Activated T-cell treated with anti-CD3 and anti-CD28 coated beads, Interleukin-2, amount 50 U/mL, for 1 hour (primary cell): Measurements from ENCODE around the gene SOD1.
"Not testable (repeated sequence)": the region's sequence is repeated elsewhere in the genome, so short reads cannot be mapped to it uniquely, and the experiment has no call there.

ENCODE experiments used
- DNase-seq: peaks from one replicate; pipeline ENCODE4 v3.0.0-alpha.2; 2020

The SOD1 gene

GRCh38 chr21:31659536-31660258 is at the start of gene SOD1:
Gene SOD1, plus strand, starts transcription at chr21:31659693. Its CDS starts 77 bp downstream, at chr21:31659770.
- peak; percentile 97 for DNase-seq

DNA sequence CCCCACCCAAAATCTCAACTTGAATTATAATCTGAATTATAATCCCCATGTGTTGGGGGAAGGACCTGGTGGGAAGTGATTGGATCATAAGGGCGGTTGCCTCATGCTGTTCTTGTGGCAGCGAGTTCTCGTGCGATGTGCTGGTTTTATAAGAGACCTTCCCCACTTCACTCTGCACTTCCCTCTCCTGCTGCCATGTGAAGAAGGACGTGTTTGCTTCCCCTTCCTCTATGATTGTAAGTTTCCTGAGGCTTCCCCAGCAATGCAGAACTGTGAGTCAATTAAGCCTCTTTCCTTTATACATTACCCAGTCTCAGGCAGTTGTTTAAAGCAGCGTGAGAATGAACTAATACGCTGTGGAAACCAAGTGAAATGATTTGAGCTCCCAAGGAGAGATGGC is 48.0 kb upstream of the SOD1 start:
- DNase-seq, result no peak

GRCh38 chr21:31612894-31613785 is 46.4 kb upstream of the SOD1 start:
- no peak for DNase-seq

DNA sequence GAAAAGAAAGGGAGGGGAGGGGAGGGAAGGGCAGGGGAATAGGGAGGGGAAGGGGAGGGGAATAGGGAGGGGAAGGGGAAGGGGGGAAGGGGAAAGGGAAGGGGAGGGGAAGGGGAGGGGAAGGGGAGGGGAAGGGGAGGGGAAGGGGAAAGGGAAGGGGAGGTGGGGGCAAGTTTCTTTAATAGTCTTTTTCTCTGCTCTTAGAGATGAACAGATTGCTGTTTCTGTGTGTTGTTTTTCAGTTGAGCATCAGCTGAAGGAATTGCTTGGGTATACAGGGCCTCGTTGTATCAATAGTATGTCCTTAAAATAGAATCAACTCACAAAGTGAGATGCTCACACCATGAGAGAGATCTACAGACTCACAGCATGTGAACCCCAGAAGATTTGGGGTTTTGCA is 44.8 kb upstream of the SOD1 start:
- no peak for DNase-seq

DNA sequence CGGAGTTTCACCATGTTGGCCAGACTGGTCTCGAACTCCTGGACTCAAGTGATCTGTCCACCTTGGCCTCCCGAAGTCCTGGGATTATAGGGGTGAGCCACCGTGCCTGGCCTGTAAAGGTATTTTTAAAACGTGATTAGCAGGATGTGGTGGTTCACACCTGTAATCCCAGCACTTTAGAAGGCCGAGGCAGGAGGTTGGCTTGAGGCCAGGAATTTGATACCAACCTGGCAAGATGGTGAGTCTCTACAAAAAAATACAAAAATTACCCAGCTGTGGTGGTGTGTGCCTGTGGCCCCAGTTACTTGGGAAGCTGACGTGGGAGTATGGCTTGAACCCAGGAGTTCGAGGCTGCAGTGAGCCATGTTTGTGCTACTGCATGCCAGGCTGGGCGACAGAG is 43.3 kb upstream of the SOD1 start:
- DNase-seq, result no peak

DNA sequence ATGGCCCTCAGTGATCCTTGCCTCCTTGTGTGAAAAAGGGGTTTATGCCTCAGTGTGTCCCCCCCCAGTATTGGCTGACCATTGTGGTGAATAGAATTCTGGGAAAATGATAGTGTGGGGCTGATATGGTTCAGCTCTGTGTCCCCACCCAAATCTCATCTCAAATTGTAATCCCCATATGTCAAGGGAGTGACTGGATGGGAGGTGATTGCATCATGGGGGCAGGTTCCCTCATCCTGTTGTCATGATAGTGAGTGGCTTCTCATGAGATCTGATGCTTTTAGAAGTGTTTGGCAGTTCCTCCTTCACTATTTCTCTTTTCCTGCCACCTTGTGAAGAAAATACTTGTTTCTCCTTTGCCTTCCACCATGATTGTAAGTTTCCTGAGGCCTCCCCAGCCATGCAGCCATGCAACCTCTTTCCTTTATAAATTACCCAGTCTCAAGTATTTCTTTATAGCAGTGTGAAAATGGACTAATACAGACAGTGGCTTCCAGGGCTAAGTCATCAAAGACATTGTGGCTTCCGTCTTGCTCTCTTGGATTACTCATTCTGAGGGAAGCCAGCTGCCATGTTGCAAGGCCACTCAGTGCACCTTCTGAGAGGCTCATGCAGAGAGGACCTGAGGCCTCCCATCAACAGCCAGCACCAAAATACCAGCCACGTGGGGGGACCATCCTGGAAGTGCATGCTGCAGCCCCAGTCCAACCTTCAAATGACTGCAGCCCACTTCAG is 40.6 kb upstream of the SOD1 start:
- no peak for DNase-seq

DNA sequence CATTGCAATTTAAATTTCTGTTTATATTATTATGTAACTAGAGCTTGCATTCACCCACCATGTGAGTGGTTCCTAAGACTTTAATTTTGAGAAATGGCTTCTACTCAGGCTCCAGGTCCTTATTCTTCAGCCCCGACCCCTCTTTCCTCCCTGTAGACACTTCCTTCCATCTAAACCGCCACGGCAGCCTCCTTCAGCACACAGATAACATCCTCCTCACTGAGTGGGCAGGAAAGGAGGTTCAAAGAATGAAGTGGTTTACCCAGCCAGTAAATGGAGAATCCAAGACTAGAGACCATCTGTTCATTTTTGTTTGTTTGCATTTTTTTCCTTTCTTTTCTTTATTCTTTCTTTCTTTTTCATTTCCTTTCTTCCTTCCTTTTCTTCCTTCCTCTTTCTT is 37.1 kb upstream of the SOD1 start:
- DNase-seq, result no peak

GRCh38 chr21:31623664-31624063 is 35.8 kb upstream of the SOD1 start:
- DNase-seq, result no peak

DNA sequence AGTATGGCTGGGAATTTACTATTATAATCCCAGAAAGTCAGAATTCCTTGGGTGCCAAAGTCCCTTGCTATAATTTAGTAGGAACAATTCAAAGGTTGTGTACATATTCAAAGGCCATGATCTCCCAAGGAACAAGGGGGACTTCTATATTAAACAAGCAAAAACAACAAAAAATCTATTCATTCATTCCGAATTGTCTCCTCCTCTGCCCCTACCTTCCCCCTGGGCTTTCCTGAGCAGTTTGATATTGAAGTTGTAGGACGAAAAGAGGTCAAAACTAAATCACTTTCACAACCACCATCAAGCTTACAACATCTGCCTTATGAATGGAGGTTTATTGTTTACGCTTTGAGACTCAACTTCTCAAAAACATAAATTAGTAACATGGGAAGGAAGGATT is 35.3 kb upstream of the SOD1 start:
- DNase-seq, result no peak

DNA sequence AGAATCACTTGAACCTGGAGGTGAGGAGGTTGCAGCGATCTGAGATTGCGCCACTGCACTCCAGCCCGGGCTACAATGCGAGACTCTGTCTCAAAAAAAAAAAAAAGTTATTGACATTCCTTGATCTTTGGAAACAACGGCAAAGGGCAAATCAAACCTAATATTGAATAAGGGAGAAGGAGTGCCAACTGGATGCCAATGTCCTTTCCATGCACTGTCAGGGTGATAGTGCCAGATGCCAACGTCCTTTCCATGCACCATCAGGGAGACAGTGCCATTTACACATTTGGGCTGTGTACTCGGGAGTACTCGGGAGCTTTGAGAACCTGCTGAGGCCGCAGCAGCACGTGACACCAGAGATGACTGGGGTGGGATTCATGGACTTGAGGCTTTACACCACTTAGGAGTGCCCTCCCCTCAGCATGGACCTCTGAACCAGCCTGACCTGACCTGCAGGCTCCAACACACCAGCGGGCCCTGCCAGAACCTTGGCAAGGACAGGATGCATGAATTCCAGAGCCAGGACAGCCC is 34.5 kb upstream of the SOD1 start:
- DNase-seq, result no peak

DNA sequence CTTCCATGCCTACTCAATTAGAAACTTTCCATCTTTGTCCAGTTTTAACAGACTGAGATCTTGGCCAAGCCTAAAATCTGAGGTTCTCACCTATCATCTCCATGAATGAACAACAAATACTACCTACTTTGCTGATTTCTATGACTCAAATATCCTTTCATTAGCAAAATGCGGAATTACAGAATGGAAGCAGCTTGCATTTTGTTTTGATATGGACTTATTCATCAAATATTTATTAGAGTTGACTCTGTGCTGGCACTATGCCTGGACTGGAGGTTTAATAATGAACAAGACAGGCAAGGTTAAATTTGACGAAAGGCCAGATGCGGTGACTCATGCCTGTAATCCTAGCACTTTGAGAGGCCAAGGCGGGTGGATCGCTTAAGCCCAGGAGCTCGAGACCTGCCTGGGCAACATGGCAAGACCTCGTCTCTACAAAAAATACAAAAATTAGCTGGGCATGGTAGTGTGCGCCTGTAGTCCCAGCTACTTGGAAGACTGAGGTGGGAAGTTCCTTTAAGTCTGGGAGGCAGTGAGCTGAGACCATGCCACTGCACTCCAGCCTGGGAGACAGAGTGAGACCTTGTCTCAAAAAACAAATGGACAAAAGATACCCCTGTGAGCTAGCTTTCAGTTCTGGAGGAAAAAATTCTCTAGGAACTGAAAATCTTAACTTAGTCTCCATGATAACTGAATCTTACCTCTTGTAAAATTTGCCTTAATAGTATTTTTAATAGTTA is 29.4 kb upstream of the SOD1 start:
- DNase-seq, result no peak

DNA sequence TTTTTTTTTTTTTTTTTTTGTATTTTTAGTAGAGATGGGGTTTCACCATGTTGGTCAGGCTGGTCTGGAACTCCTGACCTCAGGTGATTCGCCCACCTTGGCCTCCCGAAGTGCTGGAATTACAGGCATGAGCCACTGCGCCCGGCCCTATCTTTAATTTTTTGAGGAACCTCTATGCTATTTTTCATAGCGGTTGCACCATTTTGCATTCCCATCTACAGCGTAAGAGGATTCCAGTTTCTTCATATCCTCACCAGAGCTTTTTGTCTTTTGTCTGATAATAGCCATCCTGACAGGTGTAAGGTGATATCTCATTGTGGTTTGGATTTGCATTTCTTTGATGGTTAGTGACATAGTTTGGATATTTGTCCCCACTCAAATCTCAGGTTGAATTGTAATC is 27.6 kb upstream of the SOD1 start:
- not testable (repeated sequence) for DNase-seq

- DNase-seq, result no peak
These were observed 24.5 kb upstream of the SOD1 start for GRCh38 chr21:31634993-31635392.

- no peak for DNase-seq
These were observed 22.6 kb upstream of the SOD1 start for GRCh38 chr21:31636874-31637273.

- DNase-seq, result no peak
These were observed 18.0 kb upstream of the SOD1 start for GRCh38 chr21:31641416-31641922.

- DNase-seq, result no peak
These were observed 14.8 kb upstream of the SOD1 start for GRCh38 chr21:31644643-31645042.

GRCh38 chr21:31647650-31648049 is 11.8 kb upstream of the SOD1 start:
- no peak for DNase-seq

- DNase-seq, result no peak
These were observed 8.6 kb upstream of the SOD1 start for GRCh38 chr21:31650930-31651329.

DNA sequence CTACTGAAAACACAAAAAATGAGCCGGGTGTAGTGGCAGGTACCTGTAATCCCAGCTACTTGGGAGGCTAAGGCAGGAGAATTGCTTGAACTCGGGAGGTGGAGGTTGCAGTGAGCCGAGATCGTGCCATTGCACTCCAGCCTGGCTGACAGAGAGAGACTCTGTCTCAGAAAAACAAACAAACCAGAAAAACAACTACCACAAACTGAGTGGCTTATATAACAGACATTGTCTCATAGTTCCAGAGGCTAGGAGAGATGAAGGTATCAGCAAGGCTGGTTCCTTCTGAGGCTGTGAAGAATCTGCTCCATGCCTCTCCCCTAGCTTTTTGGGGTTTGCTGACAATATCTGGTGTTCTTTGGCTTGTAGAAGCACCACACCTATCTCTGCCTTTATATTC is 8.0 kb upstream of the SOD1 start:
- DNase-seq, result not testable (repeated sequence)

- no peak for DNase-seq
These were observed 5.2 kb upstream of the SOD1 start for GRCh38 chr21:31654340-31654739.

DNA sequence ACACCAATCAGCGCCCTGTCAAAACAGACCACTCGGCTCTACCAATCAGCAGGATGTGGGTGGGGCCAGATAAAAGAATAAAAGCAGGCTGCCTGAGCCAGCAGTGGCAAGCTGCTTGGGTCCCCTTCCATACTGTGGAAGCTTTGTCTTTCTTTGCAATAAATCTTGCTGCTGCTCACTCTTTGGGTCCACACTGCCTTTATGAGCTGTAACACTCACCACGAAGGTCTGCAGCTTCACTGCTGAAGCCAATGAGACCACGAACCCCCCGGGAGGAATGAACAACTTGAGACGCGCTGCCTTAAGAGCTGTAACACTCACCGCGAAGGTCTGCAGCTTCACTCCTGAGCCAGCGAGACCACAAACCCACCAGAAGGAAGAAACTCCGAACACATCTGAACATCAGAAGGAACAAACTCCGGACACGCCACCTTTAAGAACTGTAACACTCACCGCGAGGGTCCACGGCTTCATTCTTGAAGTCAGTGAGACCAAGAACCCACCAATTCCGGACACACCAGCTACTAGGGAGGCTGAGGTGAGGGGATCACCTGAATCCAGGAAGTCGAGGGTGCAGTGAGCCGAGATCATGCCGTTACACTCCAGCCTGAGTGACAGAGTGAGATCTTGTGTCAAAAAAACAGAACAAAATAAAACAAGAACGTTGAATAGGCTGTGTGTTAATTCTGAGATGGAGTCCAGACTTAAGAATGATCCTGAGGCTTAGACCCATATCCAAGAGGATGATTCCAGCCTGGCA is 4.5 kb upstream of the SOD1 start:
- DNase-seq, result peak; percentile 36
